Karpas-422 (cell line): Measurements from ENCODE around the gene TMEM63B. TPM values are rescaled to one million over a fixed set of nuclear protein-coding genes. Genes with fewer than 3 reads are reported as not detected.

Experiments used
- total RNA-seq: library from RNA; depleted of rRNA; stranded (reverse); fragments of >200 nt; shearing (Covaris generic); gene quantifications from 2 replicates; pipeline ENCODE4 v1.2.3, GENCODE V29; 2014; ENCODE audit warnings: low replicate concordance; rRNA removed

Gene TMEM63B
- total RNA-seq, 1 experiment from 2014 or later = 9.1 TPM

Other genes with a start within 250 kb of the TMEM63B start
- gene MRPL14, start 102 bp upstream of the TMEM63B start, total RNA-seq = 80.1 and 82.9 TPM in 2 replicates
- gene CAPN11, start 31.3 kb downstream of the TMEM63B start, total RNA-seq = not detected in 2 replicates
- not detected in 2 replicates for gene MYMX, start 89.4 kb downstream of the TMEM63B start, total RNA-seq
- gene SLC29A1, start 96.0 kb downstream of the TMEM63B start, total RNA-seq = 26.9 and 29.3 TPM in 2 replicates
- gene HSP90AB1, start 119.5 kb downstream of the TMEM63B start, total RNA-seq = 474 and 539 TPM in 2 replicates
- 30.0 and 49.9 TPM in 2 replicates for gene SLC35B2, start 130.0 kb downstream of the TMEM63B start, total RNA-seq
- 22.2 and 26.1 TPM in 2 replicates for gene NFKBIE, start 138.0 kb downstream of the TMEM63B start, total RNA-seq
- gene TMEM151B, start 142.9 kb downstream of the TMEM63B start, total RNA-seq = 0.04 and 0.18 TPM in 2 replicates
- gene AARS2, start 185.8 kb downstream of the TMEM63B start, total RNA-seq = 6.1 and 19.6 TPM in 2 replicates
- gene SPATS1, start 215.1 kb downstream of the TMEM63B start, total RNA-seq = not detected in 2 replicates